Caco-2 (cell line): ENCODE data around the gene LILRA5. TPM values are rescaled to one million over a fixed set of nuclear protein-coding genes. Genes with fewer than 3 reads are reported as not detected.

Experiments used
- BruUV-seq: library from RNA; stranded (reverse); fragments of 400-500 nt; replicated peaks from 2 replicates; lab custom pipeline; 2021; lab: Mats Ljungman, UMichigan
- CTCF ChIA-PET: fragments of 300-600 bp; sonication (Branson Sonifier 250); formaldehyde crosslinking; loops from one replicate; lab custom pipeline; 2022; ENCODE audit warnings: antibody characterized with exemption; lab: Charles Lee
- POLR2A ChIA-PET: fragments of 300-600 bp; sonication (Branson Sonifier 250); formaldehyde crosslinking; loops from one replicate; lab custom pipeline; 2022; ENCODE audit warnings: antibody characterized with exemption; lab: Charles Lee
- DNase-seq, 2 experiments: peaks; one replicate each; pipeline versions ENCODE4 v3.0.0 to v3.0.0-alpha.2; 2020 to 2022
- H3K27me3 ChIP-seq: replicated peaks from 2 replicates; pipeline ENCODE4 v1.6.0; 2011; ENCODE audit warnings: low read length; ENCODE audit not compliant: control insufficient read depth, insufficient read depth
- H3K36me3 ChIP-seq: 2 replicates; pipeline ENCODE4 v1.5.1; 2011; ENCODE audit warnings: low read length; ENCODE audit not compliant: control insufficient read depth, insufficient read depth
- H3K4me1 ChIP-seq: fragments of 250-450 bp; sonication (Bioruptor Pico); 2 replicates; pipeline ENCODE4 v1.5.1; 2020; ENCODE audit warnings: mild to moderate bottlenecking
- H3K4me3 ChIP-seq: 2 replicates; pipeline ENCODE4 v1.5.1; 2011; ENCODE audit warnings: low read depth, mild to moderate bottlenecking, control low read depth, low read length
- H3K9me3 ChIP-seq: fragments of 250-450 bp; sonication (Bioruptor Pico); 2 replicates; pipeline ENCODE4 v1.5.1; 2020; ENCODE audit warnings: mild to moderate bottlenecking, moderate library complexity
- H3K27ac Mint-ChIP-seq: one replicate; pipeline ENCODE4 v1.8.0; 2022; ENCODE audit warnings: mixed read lengths; ENCODE audit not compliant: unreplicated experiment
- H3K27me3 Mint-ChIP-seq: one replicate; pipeline ENCODE4 v1.8.0; 2022; ENCODE audit warnings: mixed read lengths; ENCODE audit not compliant: insufficient read depth, unreplicated experiment
- H3K36me3 Mint-ChIP-seq: one replicate; pipeline ENCODE4 v1.8.0; 2022; ENCODE audit warnings: mild to moderate bottlenecking, mixed read lengths; ENCODE audit not compliant: insufficient read depth, unreplicated experiment
- H3K4me1 Mint-ChIP-seq: one replicate; pipeline ENCODE4 v1.8.0; 2022; ENCODE audit warnings: low read depth, mixed read lengths; ENCODE audit not compliant: unreplicated experiment
- H3K4me3 Mint-ChIP-seq: one replicate; pipeline ENCODE4 v1.8.0; 2022; ENCODE audit warnings: mild to moderate bottlenecking, moderate library complexity, mixed read lengths; ENCODE audit not compliant: unreplicated experiment
- H3K9me3 Mint-ChIP-seq: one replicate; pipeline ENCODE4 v1.8.0; 2022; ENCODE audit warnings: mixed read lengths; ENCODE audit not compliant: unreplicated experiment
- intact Hi-C: fragments of 100-400 bp; cut with micrococcal nuclease; formaldehyde crosslinking; loops from one replicate; pipeline ENCODE4 v1.10.0; 2022; ENCODE audit not compliant: unreplicated experiment
- total RNA-seq: library from RNA; stranded (reverse); gene quantifications from 2 replicates; pipeline ENCODE4 v1.2.3, GENCODE V29; 2022
- TF ChIP-seq, protein P1 (sequence below), 2 experiments: fragments of 200-600 bp in 1 of 2; IDR thresholded peaks; 1 replicate in 1 of 2; 2 replicates in 1 of 2; pipeline versions ENCODE4 v1.5.1 to v1.8.0; 2011 to 2022; ENCODE audit warnings: antibody characterized with exemption in 1 of 2, control low read depth in 1 of 2, inconsistent platforms in 1 of 2, low read depth in 1 of 2, low read length in 1 of 2, mild to moderate bottlenecking in 1 of 2, moderate library complexity in 1 of 2; ENCODE audit not compliant: insufficient read depth in 1 of 2, severe bottlenecking in 1 of 2, unreplicated experiment in 1 of 2

Gene LILRA5
- total RNA-seq, 1 experiment from 2014 or later = not detected

DNA sequence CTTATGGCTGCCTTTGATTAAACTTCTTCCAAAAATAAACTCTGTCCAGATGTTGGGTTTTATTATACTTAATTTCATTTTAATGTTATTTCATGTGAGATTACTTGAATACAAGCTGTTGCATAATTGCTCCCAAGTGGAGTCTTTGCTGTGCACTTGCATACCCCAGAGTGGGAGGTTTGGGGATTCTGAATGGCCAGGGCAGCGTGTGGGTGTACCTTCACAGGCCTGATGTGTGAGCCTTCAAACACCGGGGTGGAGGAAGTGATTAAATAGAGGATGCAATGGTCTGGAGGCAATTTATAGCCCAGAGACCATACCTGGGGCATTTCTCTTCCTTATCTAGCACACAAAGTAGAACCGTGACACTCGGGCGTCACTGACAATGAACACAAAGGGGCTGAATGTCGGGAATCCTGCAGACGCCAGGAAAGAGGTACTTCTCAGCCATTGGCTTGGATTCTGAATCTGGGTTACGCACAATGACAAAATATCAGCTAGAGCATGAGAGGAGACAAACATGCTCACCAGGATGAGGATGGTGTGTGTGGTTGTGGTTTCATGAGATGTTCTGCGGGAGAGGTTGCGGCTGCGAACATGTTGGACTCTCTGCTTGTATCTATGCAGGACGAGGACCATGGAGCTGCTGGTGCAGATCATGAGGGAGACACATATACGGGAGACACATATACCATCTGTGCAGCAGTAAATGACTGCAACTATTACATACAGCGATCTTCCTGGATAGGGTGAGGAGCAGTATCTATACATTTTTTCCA lies 7.1 kb upstream of the LILRA5 start:
- ChIA-PET POLR2A (no interaction called here), CTCF (no interaction called here)
- no peak for DNase-seq
- no peaks in the 10 kb centered on the region for H3K4me1 Mint-ChIP-seq
- no TSS peak for BruUV-seq
- no peaks in the 10 kb centered on the region for H3K4me1 ChIP-seq
- no peak overlapping the region for H3K27ac Mint-ChIP-seq
- peaks cover 16% of the 10 kb centered on the region for H3K27me3 Mint-ChIP-seq
- H3K4me3 Mint-ChIP-seq = no peak overlapping the region
- H3K36me3 Mint-ChIP-seq = peaks cover 5% of the 10 kb centered on the region
- H3K9me3 Mint-ChIP-seq = peaks cover 20% of the 10 kb centered on the region
- TF ChIP-seq, protein P1, sequence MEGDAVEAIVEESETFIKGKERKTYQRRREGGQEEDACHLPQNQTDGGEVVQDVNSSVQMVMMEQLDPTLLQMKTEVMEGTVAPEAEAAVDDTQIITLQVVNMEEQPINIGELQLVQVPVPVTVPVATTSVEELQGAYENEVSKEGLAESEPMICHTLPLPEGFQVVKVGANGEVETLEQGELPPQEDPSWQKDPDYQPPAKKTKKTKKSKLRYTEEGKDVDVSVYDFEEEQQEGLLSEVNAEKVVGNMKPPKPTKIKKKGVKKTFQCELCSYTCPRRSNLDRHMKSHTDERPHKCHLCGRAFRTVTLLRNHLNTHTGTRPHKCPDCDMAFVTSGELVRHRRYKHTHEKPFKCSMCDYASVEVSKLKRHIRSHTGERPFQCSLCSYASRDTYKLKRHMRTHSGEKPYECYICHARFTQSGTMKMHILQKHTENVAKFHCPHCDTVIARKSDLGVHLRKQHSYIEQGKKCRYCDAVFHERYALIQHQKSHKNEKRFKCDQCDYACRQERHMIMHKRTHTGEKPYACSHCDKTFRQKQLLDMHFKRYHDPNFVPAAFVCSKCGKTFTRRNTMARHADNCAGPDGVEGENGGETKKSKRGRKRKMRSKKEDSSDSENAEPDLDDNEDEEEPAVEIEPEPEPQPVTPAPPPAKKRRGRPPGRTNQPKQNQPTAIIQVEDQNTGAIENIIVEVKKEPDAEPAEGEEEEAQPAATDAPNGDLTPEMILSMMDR (IDR thresholded peaks at IDR 0.05; ENCODE audit: insufficient read depth in 1 of 2, low read depth in 1 of 2, low read length in 1 of 2, severe bottlenecking in 1 of 2, unreplicated experiment in 1 of 2) = no peak
- H3K9me3 ChIP-seq = 0 out of 2 replicates have a peak, but pooled peaks cover 3% of the 10 kb centered on the region
- intact Hi-C loops = no loop called here
- H3K27me3 ChIP-seq = no peaks in the 10 kb centered on the region
- H3K4me3 ChIP-seq = no peak overlapping the region
- H3K36me3 ChIP-seq = no peaks in the 10 kb centered on the region

DNA sequence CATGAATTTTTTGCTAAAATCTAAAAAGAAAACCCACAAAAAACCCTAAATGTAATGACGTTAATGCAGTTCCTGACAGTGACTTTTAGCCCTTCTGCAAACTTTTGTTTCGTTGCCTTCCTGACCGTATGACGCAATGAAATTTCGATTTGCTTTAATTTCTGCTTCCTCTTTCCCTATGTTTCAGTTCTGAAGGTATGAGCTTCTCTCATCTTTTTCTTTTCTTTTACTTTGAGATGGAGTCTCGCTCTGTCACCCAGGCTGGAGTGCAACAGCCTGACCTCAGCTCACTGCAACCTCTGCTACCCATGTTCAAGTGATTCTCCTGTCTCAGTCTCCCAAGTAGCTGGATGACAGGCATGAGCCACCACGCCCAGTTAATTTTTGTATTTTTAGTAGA lies 6.1 kb upstream of the LILRA5 start:
- CTCF ChIA-PET = no interaction called here
- intact Hi-C loops = no loop called here
- H3K27me3 Mint-ChIP-seq = peaks cover 14% of the 10 kb centered on the region
- peaks cover 20% of the 10 kb centered on the region for H3K9me3 Mint-ChIP-seq
- H3K36me3 ChIP-seq = no peaks in the 10 kb centered on the region
- H3K27ac Mint-ChIP-seq = no peak overlapping the region
- H3K9me3 ChIP-seq = 0 out of 2 replicates have a peak, but pooled peaks cover 3% of the 10 kb centered on the region
- H3K4me1 Mint-ChIP-seq = no peaks in the 10 kb centered on the region
- H3K27me3 ChIP-seq = no peaks in the 10 kb centered on the region
- DNase-seq = no peak
- H3K4me3 Mint-ChIP-seq = no peak overlapping the region
- TF ChIP-seq, protein P1 (IDR thresholded peaks at IDR 0.05; ENCODE audit: insufficient read depth in 1 of 2, low read depth in 1 of 2, low read length in 1 of 2, severe bottlenecking in 1 of 2, unreplicated experiment in 1 of 2) = no peak
- H3K36me3 Mint-ChIP-seq = peaks cover 5% of the 10 kb centered on the region
- POLR2A ChIA-PET = no interaction called here
- BruUV-seq = no TSS peak
- H3K4me3 ChIP-seq = no peak overlapping the region
- no peaks in the 10 kb centered on the region for H3K4me1 ChIP-seq

DNA sequence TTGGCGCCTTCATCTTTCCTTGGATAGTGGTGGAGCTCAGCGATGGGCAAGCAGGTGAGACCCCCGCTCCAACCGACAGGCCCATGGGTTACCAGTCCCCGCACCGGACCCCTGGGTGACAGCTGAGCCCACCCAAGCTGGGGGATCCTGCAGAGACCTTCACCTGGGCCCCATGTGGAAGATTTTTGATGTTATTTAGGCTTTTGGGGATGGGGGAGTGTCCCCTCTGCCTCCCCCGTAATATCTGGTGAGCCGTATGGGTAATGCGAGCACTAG lies 4.9 kb upstream of the LILRA5 start:
- H3K4me1 Mint-ChIP-seq = no peaks in the 10 kb centered on the region
- H3K27ac Mint-ChIP-seq = no peak overlapping the region
- no peak overlapping the region for H3K4me3 Mint-ChIP-seq

More for the DNA sequence above, 4.9 kb upstream of the LILRA5 start:
- 0 out of 2 replicates have a peak, but pooled peaks cover 3% of the 10 kb centered on the region for H3K9me3 ChIP-seq
- no peak for DNase-seq
- no peak overlapping the region for H3K4me3 ChIP-seq
- no peaks in the 10 kb centered on the region for H3K27me3 ChIP-seq
- Mint-ChIP-seq H3K9me3 (peaks cover 20% of the 10 kb centered on the region), H3K36me3 (peaks cover 5% of the 10 kb centered on the region), H3K27me3 (peaks cover 22% of the 10 kb centered on the region)
- no peaks in the 10 kb centered on the region for H3K4me1 ChIP-seq
- intact Hi-C loops = no loop called here
- H3K36me3 ChIP-seq = no peaks in the 10 kb centered on the region
- ChIA-PET POLR2A (no interaction called here), CTCF (interaction anchor here (1.0 kb wide), 1 partner anchor 13 kb away, joined by 3 read pairs; no protein-coding TSS in a partner anchor)
- TF ChIP-seq, protein P1 (IDR thresholded peaks at IDR 0.05; ENCODE audit: insufficient read depth in 1 of 2, low read depth in 1 of 2, low read length in 1 of 2, severe bottlenecking in 1 of 2, unreplicated experiment in 1 of 2) = no peak
- BruUV-seq = no TSS peak
